AG20443 (cell line): Measurements from ENCODE around the gene FGD4.

Source experiments
- DNase-seq: peaks from one replicate; pipeline ENCODE4 v3.0.0; 2012; ENCODE audit warnings: low spot score, mixed read lengths

Gene FGD4

GRCh38 chr12:32606443-32606842, 207.1 kb downstream of the FGD4 start:
- no peak for DNase-seq

- no peak for DNase-seq
Measured at GRCh38 chr12:32609966-32610365, 210.6 kb downstream of the FGD4 start.

- DNase-seq, result no peak
Measured at GRCh38 chr12:32611986-32612385, 212.6 kb downstream of the FGD4 start.

- no peak for DNase-seq
Measured at GRCh38 chr12:32612658-32613614, 213.6 kb downstream of the FGD4 start.

- no peak for DNase-seq
Measured at GRCh38 chr12:32615441-32615840, 216.1 kb downstream of the FGD4 start.

GRCh38 chr12:32617534-32617933, 218.2 kb downstream of the FGD4 start:
- no peak for DNase-seq

GRCh38 chr12:32618115-32618514, 218.8 kb downstream of the FGD4 start:
- DNase-seq, result no peak

GRCh38 chr12:32627976-32628375, 228.6 kb downstream of the FGD4 start:
- DNase-seq, result no peak

GRCh38 chr12:32641287-32641901, 242.0 kb downstream of the FGD4 start:
- no peak for DNase-seq

GRCh38 chr12:32644431-32644830, 245.1 kb downstream of the FGD4 start:
- DNase-seq, result no peak

GRCh38 chr12:32647275-32647674, 247.9 kb downstream of the FGD4 start:
- DNase-seq, result no peak

GRCh38 chr12:32650508-32650907, 251.2 kb downstream of the FGD4 start:
- no peak for DNase-seq

- DNase-seq, result no peak
Measured at GRCh38 chr12:32651151-32651955, 252.0 kb downstream of the FGD4 start.

- DNase-seq, result no peak
Measured at GRCh38 chr12:32651956-32652210, 252.5 kb downstream of the FGD4 start.

- DNase-seq, result no peak
Measured at GRCh38 chr12:32659908-32660440, 260.6 kb downstream of the FGD4 start.

- no peak for DNase-seq
Measured at GRCh38 chr12:32661706-32662105, 262.3 kb downstream of the FGD4 start.

- no peak for DNase-seq
Measured at GRCh38 chr12:32662665-32663064, 263.3 kb downstream of the FGD4 start.

- no peak for DNase-seq
Measured at GRCh38 chr12:32666018-32666417, 266.7 kb downstream of the FGD4 start.

- DNase-seq, result no peak
Measured at GRCh38 chr12:32669584-32669983, 270.2 kb downstream of the FGD4 start.

- peak; percentile 83 for DNase-seq
Measured at GRCh38 chr12:32671930-32672780, 272.8 kb downstream of the FGD4 start.

GRCh38 chr12:32679091-32679919, 279.9 kb downstream of the FGD4 start, which contains the start of gene DNM1L:
TSS of gene DNM1L (plus strand) at chr12:32679301. CDS start at chr12:32679364, 63 bp downstream.
- peak; percentile 97 for DNase-seq
